HG02943 (cell line): Measurements from ENCODE around the gene ANO8.
A peak's percentile ranks its signal among the peaks of the same experiment; 100 is the strongest.
"Not testable (repeated sequence)": the region's sequence is repeated elsewhere in the genome, so short reads cannot be mapped to it uniquely, and the experiment has no call there.

ENCODE experiments used
- ATAC-seq: cut with Tn5 transposase; IDR thresholded peaks from one replicate; pipeline ENCODE4 v1.9.1; 2021; ENCODE audit warnings: mild to moderate bottlenecking, low read depth, moderate library complexity; ENCODE audit not compliant: unreplicated experiment

ANO8 gene, protein sequence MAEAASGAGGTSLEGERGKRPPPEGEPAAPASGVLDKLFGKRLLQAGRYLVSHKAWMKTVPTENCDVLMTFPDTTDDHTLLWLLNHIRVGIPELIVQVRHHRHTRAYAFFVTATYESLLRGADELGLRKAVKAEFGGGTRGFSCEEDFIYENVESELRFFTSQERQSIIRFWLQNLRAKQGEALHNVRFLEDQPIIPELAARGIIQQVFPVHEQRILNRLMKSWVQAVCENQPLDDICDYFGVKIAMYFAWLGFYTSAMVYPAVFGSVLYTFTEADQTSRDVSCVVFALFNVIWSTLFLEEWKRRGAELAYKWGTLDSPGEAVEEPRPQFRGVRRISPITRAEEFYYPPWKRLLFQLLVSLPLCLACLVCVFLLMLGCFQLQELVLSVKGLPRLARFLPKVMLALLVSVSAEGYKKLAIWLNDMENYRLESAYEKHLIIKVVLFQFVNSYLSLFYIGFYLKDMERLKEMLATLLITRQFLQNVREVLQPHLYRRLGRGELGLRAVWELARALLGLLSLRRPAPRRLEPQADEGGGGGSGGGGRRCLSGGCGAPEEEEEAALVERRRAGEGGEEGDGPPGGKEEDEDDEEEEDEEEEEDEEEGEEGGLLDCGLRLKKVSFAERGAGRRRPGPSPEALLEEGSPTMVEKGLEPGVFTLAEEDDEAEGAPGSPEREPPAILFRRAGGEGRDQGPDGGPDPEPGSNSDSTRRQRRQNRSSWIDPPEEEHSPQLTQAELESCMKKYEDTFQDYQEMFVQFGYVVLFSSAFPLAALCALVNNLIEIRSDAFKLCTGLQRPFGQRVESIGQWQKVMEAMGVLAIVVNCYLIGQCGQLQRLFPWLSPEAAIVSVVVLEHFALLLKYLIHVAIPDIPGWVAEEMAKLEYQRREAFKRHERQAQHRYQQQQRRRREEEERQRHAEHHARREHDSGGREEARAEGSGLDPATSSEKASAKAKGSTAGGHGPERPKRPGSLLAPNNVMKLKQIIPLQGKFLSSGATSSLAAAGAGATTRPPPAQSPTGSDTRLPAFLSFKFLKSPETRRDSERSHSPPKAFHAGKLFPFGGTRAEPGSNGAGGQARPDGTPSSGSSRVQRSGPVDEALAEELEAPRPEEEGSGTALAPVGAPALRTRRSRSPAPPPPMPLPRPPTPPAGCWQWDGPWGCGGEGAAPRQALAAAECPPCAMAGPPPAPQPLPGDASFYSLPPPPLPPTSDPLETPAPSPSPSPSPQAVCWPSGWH

DNA sequence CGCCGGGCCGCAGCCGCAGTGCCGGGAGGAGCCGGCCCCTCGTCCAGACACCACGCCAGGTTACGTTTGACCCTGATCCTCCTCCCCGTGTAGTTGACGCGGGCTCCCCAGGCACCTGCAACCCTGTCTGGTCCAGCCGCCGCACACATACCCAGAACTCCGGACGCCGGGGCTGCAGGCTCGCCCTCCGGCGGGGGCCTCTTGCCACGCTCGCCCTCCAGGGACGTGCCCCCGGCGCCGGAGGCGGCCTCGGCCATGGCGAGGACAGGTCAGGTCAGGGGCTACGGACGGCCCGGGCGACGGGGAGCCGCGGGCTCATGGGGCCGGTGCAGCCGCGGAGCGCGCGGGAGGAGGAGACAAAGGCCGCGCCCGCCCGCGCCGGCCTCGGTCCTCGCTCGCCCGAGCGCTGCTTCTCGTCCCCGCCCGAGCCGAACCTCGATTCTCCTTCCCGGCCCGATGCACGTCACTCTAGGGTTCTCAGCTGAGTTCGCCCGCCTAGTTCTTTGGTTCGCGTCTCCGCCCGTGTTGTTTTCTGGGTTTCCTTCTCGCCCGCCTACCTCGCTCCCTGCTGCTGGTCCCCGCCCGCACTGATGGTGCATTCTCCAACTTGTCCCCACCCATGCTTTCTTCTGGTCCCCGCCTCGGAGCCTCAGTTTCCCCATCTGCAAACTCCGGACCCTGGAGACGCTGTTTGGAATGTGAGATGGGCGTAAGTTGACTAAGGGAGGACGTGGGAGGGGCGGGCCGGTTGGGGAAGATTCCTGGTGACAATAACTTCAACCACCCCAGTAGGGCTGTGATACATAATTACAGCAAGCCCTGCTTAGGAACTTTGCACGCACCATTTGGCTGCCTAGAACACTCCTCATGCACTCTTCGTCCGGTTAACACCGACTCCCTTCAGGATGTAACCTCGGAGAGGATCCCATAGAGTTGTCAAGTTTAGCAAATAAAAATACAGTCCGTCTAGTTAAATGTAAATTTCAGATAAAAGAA is at the start of gene ANO8:
Gene ANO8, minus strand, starts transcription at position 442 of the 996 bp plus-strand sequence. Its CDS starts 185 bp downstream, at position 257.
- ATAC-seq, result peak; percentile 43

DNA sequence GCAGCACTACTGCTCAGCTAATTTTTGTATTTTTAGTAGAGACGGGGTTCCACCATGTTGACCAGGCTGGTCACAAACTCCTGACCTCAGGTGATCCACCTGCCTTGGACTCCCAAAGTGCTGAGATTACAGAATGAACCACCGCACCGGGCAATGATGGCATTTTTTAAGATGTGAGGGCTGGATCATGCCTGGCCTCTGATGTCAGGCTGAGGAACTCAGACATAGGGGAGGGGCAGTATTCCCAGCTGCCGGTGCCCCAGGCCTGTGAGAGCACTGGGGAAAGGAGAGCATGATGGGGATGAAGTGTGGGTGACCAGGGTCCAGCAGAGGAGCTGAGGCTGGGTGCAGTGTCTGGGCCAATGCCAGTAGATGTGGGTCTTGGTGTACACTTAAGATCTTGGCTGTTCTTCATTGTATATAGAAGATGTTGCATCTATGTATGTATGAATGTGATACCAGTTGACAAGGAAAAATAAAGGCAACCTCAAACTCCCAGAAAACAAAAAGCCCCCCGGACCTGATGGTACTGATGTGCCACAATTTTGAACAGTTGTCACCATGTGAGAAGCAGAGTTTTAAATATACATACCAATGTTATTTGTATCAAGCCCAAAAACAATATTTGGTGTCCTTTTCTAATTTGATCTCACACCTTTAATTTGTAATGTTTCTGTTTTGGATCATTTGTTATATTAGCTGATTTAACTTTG is 45.9 kb upstream of the ANO8 start:
- ATAC-seq, result no peak

GRCh38 chr19:17379221-17379631 is 44.6 kb upstream of the ANO8 start:
- no peak for ATAC-seq

GRCh38 chr19:17378271-17378670 is 43.6 kb upstream of the ANO8 start:
- ATAC-seq, result no peak

DNA sequence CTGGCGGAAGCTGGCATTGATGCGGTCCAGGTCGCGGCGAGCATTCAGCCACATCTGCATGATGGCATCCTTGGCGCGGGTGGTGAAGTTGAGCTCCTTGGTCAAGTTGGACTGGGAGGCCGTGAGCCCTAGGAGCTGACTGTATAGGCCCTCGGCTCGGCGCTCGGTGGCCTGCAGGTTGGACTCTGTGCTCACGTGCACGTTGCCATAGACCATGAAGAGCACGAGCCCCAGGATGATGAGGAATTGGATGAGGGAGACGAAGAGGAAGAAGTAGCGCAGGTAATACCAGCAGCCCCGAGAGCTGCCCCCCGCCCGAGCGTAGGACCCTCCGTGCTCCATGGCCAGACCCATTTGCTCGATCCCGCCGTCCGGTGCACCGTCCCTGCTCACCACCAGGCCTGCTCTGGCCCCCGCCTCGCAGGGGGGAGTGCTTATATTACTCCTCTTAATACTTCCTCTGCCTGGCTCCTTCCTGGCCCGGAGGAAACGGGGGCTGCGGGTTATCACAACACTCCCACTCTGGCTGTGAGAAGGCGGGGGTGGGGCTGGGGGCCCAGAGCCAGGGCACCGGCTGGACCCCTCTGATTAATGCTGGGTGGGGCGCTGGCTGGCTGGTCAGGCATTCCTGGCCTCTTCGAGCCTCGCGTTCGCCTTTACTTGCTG is 42.4 kb upstream of the ANO8 start, which contains the start of gene PLVAP:
Gene PLVAP, minus strand, starts transcription at position 408 of the 666 bp plus-strand sequence. Its CDS starts 54 bp downstream, at position 354.
- no peak for ATAC-seq

DNA sequence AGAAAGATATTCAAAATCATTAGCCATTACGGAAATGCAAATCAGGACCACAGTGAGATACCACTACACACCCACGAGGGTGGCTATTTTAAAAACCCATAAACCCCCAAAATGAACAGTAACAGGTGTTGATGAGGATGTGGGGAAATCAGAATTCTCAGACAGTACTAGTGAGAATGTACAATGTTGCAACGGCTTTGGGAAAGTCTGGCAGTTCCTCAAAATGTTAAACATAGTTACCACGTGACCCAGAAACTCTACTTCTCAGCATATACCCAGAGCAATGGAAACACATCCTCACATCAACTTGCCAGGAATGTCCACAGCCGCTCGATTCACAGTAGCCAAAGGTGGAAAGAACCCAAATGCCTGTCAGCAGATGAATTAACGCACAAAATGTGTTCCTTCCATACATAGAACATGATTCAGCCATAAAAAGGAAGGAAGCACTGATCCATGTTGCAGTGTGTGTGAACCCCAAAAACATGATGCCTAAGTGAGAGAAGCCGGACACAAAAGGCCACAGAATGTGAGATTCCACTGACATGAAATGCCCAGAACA is 35.5 kb upstream of the ANO8 start:
- ATAC-seq, result peak; percentile 67

DNA sequence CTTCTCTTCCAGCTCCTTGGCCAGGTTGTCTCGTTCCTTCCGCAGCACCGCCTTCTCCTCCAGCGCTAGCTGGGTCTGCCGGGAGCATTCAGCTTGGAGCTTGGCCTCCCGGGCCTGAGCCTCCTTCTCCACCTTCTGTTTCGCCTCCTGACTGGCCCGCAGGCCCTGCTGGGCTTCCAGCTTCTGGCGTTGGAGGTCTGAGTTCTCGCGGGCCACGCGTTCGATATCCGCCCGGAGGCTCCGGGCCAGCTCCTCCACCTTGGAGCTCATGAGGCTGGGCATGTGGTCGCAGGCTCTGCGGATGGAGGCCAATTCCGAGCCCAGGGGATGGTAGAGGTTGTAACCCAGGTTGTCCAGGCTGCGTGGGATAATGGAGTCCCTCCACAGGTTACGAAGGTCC is 30.7 kb upstream of the ANO8 start:
- no peak for ATAC-seq

DNA sequence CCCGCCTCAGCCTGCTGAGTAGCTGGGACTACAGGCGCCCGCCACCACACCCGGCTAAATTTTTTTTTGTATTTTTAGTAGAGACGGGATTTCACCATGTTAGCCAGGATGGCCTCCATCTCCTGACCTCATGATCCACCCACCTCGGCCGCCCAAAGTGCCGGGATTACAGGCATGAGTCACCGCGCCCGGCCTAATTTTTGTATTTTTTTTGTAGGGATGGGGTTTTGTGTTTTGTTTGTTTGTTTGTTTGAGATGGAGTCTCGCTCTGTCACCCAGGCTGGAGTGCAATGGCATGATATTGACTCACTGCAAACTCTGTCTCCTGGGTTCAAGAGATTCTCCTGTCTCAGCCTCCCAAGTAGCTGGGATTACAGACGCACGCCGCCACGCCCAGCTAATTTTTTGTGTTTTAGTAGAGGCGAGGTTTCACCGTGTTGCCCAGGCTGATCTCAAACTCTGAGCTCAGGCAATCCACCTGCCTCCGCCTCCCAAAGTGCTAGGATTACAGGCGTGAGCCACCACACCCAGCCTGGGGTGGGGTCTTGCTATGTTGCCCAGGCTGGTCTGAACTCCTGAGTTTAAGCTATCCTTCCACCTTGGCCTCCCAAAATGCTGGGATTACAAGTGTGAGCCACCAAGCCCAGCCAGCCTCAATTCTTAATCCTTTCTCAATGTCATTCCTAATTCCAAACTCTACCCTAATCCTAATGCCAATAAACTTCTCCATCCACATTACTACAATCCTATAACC is 29.4 kb upstream of the ANO8 start:
- not testable (repeated sequence) for ATAC-seq

DNA sequence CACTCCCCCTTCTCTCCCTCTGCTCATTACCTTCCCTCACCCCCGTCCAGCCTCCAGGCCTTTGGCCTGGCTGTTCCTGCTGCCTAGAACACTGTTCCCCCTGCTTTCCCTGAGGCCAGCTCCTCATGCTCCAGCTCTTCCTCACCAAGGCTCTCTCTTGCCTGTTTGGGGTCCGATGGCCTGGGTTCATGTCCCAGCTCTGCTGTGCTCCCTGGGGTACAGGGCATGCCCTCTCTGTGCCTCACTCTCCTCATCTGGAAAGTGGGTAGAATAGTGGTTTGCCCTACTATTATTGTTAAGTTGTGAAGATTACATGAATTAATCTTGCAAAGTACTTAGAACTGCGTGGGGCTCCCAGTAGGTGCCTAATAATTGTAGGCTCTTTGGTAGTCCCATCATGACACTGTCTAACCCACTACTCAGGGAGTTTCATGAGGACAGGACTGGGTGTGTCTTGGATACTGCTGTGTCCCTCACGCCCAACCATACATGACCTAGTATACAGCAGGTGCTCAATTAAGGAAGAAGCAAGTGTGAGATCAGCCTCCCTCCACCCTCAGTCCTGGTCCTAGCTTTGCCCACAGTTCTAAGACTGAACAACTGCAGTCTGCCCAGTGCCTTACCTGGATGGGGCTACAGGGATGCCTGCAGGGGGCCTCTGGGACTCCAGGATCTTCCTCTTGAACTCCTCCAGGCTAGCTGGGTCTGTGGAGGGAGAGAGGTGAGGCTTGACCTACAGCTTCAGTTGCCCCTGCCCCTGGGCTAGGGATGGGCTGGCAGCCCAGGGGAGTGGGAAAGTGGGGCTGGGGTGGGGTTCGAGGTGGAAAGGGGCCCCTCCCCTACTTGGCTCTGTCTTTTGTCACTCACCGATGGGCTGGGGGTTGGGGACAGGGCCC is 25.5 kb upstream of the ANO8 start:
- ATAC-seq, result no peak

- no peak for ATAC-seq
Observed at GRCh38 chr19:17358395-17358794, 23.7 kb upstream of the ANO8 start.

GRCh38 chr19:17357724-17358123 is 23.1 kb upstream of the ANO8 start:
- no peak for ATAC-seq

DNA sequence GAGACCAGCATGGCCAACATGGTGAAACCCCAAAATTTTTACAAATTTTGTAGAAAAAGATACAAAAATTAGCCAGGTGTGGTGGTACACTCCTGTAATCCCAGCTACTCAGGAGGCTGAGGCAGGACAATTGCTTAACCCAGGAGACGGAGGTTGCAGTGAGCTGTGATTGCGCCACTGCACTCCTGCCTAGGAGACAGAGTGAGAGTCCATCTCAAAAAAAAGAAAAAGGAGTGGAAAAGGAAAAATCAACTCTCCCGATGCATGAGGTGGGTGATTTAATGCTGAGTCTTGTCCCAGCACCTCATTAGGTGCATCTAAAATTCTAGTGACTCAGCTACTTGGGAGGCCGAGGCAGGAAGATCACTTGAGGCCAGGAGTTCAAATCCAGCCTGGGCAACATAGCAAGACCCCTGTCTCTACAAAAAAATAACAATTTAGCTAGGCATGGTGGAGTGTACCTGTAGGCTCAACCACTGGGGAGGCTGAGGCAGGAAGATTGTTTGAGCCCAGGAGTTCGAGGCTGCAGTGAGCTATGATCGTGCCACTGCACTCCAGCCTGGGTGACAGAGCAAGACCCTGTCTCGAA is 22.5 kb upstream of the ANO8 start:
- no peak for ATAC-seq

DNA sequence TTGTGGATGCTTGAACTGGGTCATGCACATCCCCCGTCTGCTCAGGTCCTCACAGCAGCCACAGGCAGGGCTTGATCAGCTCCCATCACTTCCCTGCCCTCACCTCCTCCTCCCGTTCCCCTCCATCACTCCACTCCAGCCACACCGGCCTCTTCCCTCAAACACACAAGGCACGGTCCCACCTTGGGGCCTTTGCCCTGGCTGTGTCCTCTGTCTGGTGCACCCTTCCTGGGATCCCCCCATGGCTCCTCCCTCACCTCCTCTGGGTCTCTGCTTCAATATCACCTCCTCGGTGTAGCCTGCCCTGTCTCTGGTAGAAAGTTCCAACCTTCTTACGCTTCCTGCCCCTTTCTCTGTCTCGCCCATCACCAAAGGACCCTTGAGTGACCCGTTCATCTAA is 18.7 kb upstream of the ANO8 start:
- ATAC-seq, result no peak

DNA sequence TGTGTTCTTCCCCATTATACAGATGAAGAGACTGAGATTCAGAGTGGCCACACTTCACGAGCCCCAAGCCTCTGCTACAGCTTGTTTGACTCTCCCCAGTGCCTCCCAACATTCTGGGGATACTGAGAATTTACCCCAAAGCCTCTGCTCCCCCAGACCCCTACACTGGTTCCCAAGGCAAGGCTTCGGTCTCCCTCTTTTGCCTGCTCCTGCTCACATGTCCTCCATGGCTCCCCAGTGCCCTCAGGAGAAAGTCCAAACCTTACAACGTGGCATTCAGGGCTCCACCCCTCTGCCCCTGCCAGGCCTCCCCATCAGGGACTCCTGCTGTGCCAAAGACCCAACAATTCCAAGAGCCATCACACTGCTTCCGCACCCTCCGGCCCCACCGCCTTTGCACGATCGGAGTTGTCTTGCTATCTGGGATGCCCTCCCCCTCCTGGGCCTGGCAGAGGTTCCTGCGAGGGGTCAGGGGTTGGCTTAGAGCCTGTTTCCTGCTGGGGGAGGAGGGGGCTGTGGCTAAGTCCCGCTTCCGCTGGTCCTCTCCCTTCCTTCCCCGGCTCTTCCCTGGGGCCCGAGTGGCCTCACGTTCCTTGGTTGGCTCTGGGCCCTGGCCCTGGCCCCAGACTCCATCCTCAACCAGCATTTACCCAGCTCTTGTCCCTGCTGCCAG is 18.1 kb upstream of the ANO8 start:
- ATAC-seq, result no peak

DNA sequence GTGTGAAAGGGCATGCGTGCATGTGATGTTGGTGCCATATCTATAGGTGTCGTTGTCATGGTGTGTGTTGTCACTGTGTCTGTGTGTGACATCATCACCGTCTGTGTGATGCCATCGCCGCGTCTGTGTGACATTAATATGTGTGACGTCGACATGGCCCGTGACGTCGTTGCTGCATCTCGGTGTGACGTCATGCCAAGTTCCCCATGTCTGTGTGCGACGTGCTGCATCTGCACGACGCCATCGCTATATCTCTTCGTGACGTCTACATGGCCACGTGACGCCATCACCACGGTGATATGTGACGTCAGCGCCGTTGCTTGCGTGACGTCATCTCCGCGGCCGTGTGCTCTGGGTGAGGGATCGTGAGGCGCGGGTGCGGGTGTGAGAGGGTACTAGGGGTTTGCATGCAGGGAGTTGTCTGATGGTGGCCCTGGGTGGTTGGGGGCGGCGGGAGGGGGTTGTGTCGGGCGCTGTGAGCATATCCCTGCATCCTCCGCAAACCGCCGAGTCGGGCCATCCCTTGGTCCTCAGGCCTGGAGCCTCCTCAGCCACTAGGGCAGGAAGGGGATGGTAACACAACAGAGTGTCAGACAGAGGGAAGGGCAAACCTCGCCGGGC is 17.3 kb upstream of the ANO8 start:
- no peak for ATAC-seq
